Stomach (tissue), 9 donors: ENCODE data around the gene IFNB1. TPM values are rescaled to one million over a fixed set of nuclear protein-coding genes. Genes with fewer than 3 reads are reported as not detected.

Experiments
- DNase-seq, 2 donors: peaks; one replicate each; pipeline versions ENCODE4 v3.0.0 to v3.0.0-alpha.2; 2013 to 2019
- H3K27ac ChIP-seq, 5 donors: fragments of 200-600 bp in 4 of 5; sonication (generic) in 4 of 5; one replicate each; pipeline ENCODE4 v1.5.1; 2013 to 2019; ENCODE audit warnings: mild to moderate bottlenecking in 1 of 5, moderate library complexity in 1 of 5
- H3K27me3 ChIP-seq, 3 donors: fragments of 200-600 bp; sonication (generic); one replicate each; pipeline ENCODE4 v1.5.1; 2017 to 2019; ENCODE audit warnings: mixed run types in 1 of 3
- H3K36me3 ChIP-seq, 4 donors: fragments of 200-600 bp; sonication (generic); 1 replicate in 3 of 4; 2 replicates in 1 of 4; pipeline ENCODE4 v1.5.1; 2016 to 2019
- H3K4me1 ChIP-seq, 4 donors: fragments of 200-600 bp; sonication (generic); one replicate each; pipeline ENCODE4 v1.5.1; 2016 to 2019
- H3K4me3 ChIP-seq, 4 donors: fragments of 200-600 bp; sonication (generic) in 3 of 4; one replicate each; pipeline ENCODE4 v1.5.1; 2016 to 2019; ENCODE audit warnings: mild to moderate bottlenecking in 1 of 4
- H3K9me3 ChIP-seq, 4 donors: fragments of 200-600 bp; sonication (generic); one replicate each; pipeline ENCODE4 v1.5.1; 2016 to 2019
- CTCF ChIP-seq, 7 experiments: fragments of 450-650 bp in 4 of 7; fragments of 200-600 bp in 3 of 7; sonication (generic) in 3 of 7; IDR thresholded peaks; one replicate each; pipeline ENCODE4 v1.5.1; 2016 to 2019; ENCODE audit warnings: antibody characterized with exemption in 7 of 7, control low read depth in 2 of 7, mild to moderate bottlenecking in 1 of 7
- EP300 ChIP-seq: sonication (generic); formaldehyde crosslinking; IDR thresholded peaks from one replicate; pipeline ENCODE4 v1.6.1; 2017; ENCODE audit warnings: antibody characterized with exemption
- POLR2A ChIP-seq, 4 donors: fragments of 450-650 bp; IDR thresholded peaks; one replicate each; pipeline ENCODE4 v1.6.1; 2016; ENCODE audit warnings: antibody characterized with exemption in 4 of 4, control low read depth in 2 of 4, mild to moderate bottlenecking in 1 of 4, moderate library complexity in 1 of 4
- POLR2AphosphoS5 ChIP-seq, 3 donors: sonication (generic); formaldehyde crosslinking; IDR thresholded peaks; one replicate each; pipeline ENCODE4 v1.6.1; 2016; ENCODE audit warnings: antibody characterized with exemption in 3 of 3
- whole genome bisulfite sequencing, 5 donors: extraction: QIAGEN DNeasy Blood & Tissue Kit in 3 of 5; methylation state at CpG; one replicate each; pipeline versions ENCODE4 v1.1.5 to v1.1.7; 2013 to 2018; 5-methylcytosine and 5-hydroxymethylcytosine counted together
- intact Hi-C: fragments of 100-400 bp; cut with DNase I; formaldehyde crosslinking; loops from one replicate; pipeline ENCODE4 v1.15.1; 2023; ENCODE audit warnings: low total_unique reads
- polyA plus RNA-seq, 3 donors: library from polyadenylated mRNA; stranded (reverse); fragments of 200-250 nt; gene quantifications; one replicate each; pipeline ENCODE4 v1.2.3, GENCODE V29; 2013
- total RNA-seq, 5 donors: library from RNA; depleted of rRNA; stranded (reverse); fragments of >200 nt; gene quantifications; one replicate each; pipeline versions ENCODE4 v1.1.0 to v1.2.3, GENCODE V29; 2014 to 2016
- donor health status: healthy with polysubstance abuse.
- donor health status: Bipolar disorder and iron deficiency.
- donor health status: healthy.

The IFNB1 gene
- total and polyA plus RNA-seq, 8 donors = not detected

- no peak overlapping the region for H3K4me3 ChIP-seq
- no peak overlapping the region for H3K27ac ChIP-seq
- no peaks in the 10 kb centered on the region for H3K36me3 ChIP-seq
- H3K4me1 ChIP-seq = no peaks in the 10 kb centered on the region
- intact Hi-C loops = no loop called here
- H3K9me3 ChIP-seq = peaks cover 0 to 1% (median under 1%) of the 10 kb centered on the region in 4 donors
- no peaks in the 10 kb centered on the region for H3K27me3 ChIP-seq
- WGBS, 5 donors = 71 to 89% (median 77%) methylated on average over 2 of the region's 2 CpGs
- TF ChIP-seq CTCF (IDR thresholded peaks at IDR 0.05) (no peak), POLR2A (IDR thresholded peaks at IDR 0.05) (no peak), POLR2AphosphoS5 (IDR thresholded peaks at IDR 0.05) (no peak), EP300 (no peak)
- no peak for DNase-seq
These were observed 3.7 kb upstream of the IFNB1 start for GRCh38 chr9:21081451-21081850.

GRCh38 chr9:21080793-21081192 lies 3.1 kb upstream of the IFNB1 start:
- WGBS, 5 donors = 91 to 100% (median 97%) methylated on average over 1 of the region's 1 CpG
- intact Hi-C loops = no loop called here
- DNase-seq = no peak
- H3K9me3 ChIP-seq = no peaks in the 10 kb centered on the region
- no peak overlapping the region for H3K4me3 ChIP-seq
- TF ChIP-seq EP300 (no peak), CTCF (IDR thresholded peaks at IDR 0.05) (no peak), POLR2AphosphoS5 (IDR thresholded peaks at IDR 0.05) (no peak), POLR2A (IDR thresholded peaks at IDR 0.05) (no peak)
- no peaks in the 10 kb centered on the region for H3K27me3 ChIP-seq
- no peaks in the 10 kb centered on the region for H3K36me3 ChIP-seq
- no peaks in the 10 kb centered on the region for H3K4me1 ChIP-seq
- H3K27ac ChIP-seq = no peak overlapping the region

- H3K4me3 ChIP-seq = no peak overlapping the region
- TF ChIP-seq EP300 (no peak), POLR2A (IDR thresholded peaks at IDR 0.05) (no peak), POLR2AphosphoS5 (IDR thresholded peaks at IDR 0.05) (no peak), CTCF (IDR thresholded peaks at IDR 0.05) (no peak)
These were observed 960 bp upstream of the IFNB1 start for GRCh38 chr9:21078702-21079101.

GRCh38 chr9:21075484-21075883 lies 2.3 kb downstream of the IFNB1 start:
- Histone ChIP-seq H3K4me1 (peaks cover 0 to 5% (median 2%) of the 10 kb centered on the region in 4 donors), H3K36me3 (no peaks in the 10 kb centered on the region), H3K27me3 (no peaks in the 10 kb centered on the region), H3K9me3 (no peaks in the 10 kb centered on the region), H3K27ac (no peak overlapping the region), H3K4me3 (no peak overlapping the region)
- DNase-seq = no peak
- intact Hi-C loops = no loop called here
- no peak for TF ChIP-seq EP300
- no peak for TF ChIP-seq POLR2AphosphoS5 (IDR thresholded peaks at IDR 0.05)
- no peak for TF ChIP-seq POLR2A (IDR thresholded peaks at IDR 0.05)
- no peak for TF ChIP-seq CTCF (IDR thresholded peaks at IDR 0.05)
- 61 to 80% (median 65%) methylated on average over 3 of the region's 3 CpGs for WGBS, 5 donors

More at GRCh38 chr9:21078702-21079101, 960 bp upstream of the IFNB1 start:
- Histone ChIP-seq H3K27ac (no peak overlapping the region), H3K27me3 (no peaks in the 10 kb centered on the region), H3K36me3 (no peaks in the 10 kb centered on the region), H3K4me1 (no peaks in the 10 kb centered on the region), H3K9me3 (no peaks in the 10 kb centered on the region)
- intact Hi-C loops = no loop called here
- WGBS, 5 donors = 64 to 80% (median 74%) methylated on average over 1 of the region's 1 CpG
- no peak for DNase-seq
